ENCODE results near the gene ARL6IP1. TPM values are rescaled to one million over a fixed set of nuclear protein-coding genes. Genes with fewer than 3 reads are reported as not detected.
"Not testable (repeated sequence)": the region's sequence is repeated elsewhere in the genome, so short reads cannot be mapped to it uniquely, and the experiment has no call there.

Gene ARL6IP1
- total and polyA plus RNA-seq, 2 of the 13 experiments (the other 11 are each of a cell fraction or from before 2014, with no cell fraction given) = 263 to 373 TPM

- POLR2A ChIA-PET = not testable (repeated sequence)
Observed at GRCh38 chr16:18776334-18776733, 25.0 kb downstream of the ARL6IP1 start.

GRCh38 chr16:18774651-18775050 lies 26.7 kb downstream of the ARL6IP1 start:
- POLR2A ChIA-PET = interaction anchor here (2.6 kb wide), 1 partner anchor 15 kb away, joined by 10 read pairs; the partner anchor contains the start of gene RPS15A
- H3K4me2 ChIP-seq (ENCODE audit: low read depth, low read length); H3K27ac ChIP-seq (ENCODE audit: extremely low read length, insufficient read depth, low read length); in situ Hi-C loops (cut with HindIII; ENCODE audit: extremely low pct_ligation_motif_present, low pct_unique_long_range_greater_than_20kb); H3K9ac ChIP-seq (ENCODE audit: insufficient read depth, low read depth, low read length); H3K79me2 ChIP-seq (ENCODE audit: insufficient read depth, low read length); H3K36me3 ChIP-seq (replicated peaks in 1 of 2; ENCODE audit: control insufficient read depth in 1 of 2, insufficient read depth in 2 of 2, low read length in 2 of 2); H3K9me3 ChIP-seq (ENCODE audit: low read length); H4K20me1 ChIP-seq (ENCODE audit: insufficient read depth, low read length); ATAC-seq; FAIRE-seq; H3K4me3 ChIP-seq (replicated peaks in 1 of 3; ENCODE audit: insufficient read depth in 1 of 3, low read depth in 2 of 3, low read length in 3 of 3); H2AFZ ChIP-seq (ENCODE audit: low read length); DNase-seq (ENCODE audit: low spot score); BruUV-seq (replicated peaks); H3K27me3 ChIP-seq (ENCODE audit: control insufficient read depth in 1 of 2, insufficient read depth in 2 of 2, low read length in 2 of 2); CTCF ChIA-PET (ENCODE audit: low intra/inter-chr PET ratio, low total read pairs); intact Hi-C loops (cut with micrococcal nuclease; ENCODE audit: unreplicated experiment); H3K4me1 ChIP-seq (ENCODE audit: insufficient read depth, low read length): not testable (repeated sequence)
- WGBS (ENCODE audit: low lambda C conversion rate) = 93% methylated on average over 4 of the region's 4 CpGs

More at GRCh38 chr16:18776334-18776733, 25.0 kb downstream of the ARL6IP1 start:
- ATAC-seq = peak; percentile 29
- CTCF ChIA-PET (ENCODE audit: low intra/inter-chr PET ratio, low total read pairs); in situ Hi-C loops (cut with HindIII; ENCODE audit: extremely low pct_ligation_motif_present, low pct_unique_long_range_greater_than_20kb); H2AFZ ChIP-seq (ENCODE audit: low read length); H3K4me2 ChIP-seq (ENCODE audit: low read depth, low read length); H3K79me2 ChIP-seq (ENCODE audit: insufficient read depth, low read length); H3K4me1 ChIP-seq (ENCODE audit: insufficient read depth, low read length); H3K4me3 ChIP-seq (replicated peaks in 1 of 3; ENCODE audit: insufficient read depth in 1 of 3, low read depth in 2 of 3, low read length in 3 of 3); FAIRE-seq; H3K9me3 ChIP-seq (ENCODE audit: low read length); H3K27ac ChIP-seq (ENCODE audit: extremely low read length, insufficient read depth, low read length); intact Hi-C loops (cut with micrococcal nuclease; ENCODE audit: unreplicated experiment); BruUV-seq (replicated peaks); H3K9ac ChIP-seq (ENCODE audit: insufficient read depth, low read depth, low read length); H3K36me3 ChIP-seq (replicated peaks in 1 of 2; ENCODE audit: control insufficient read depth in 1 of 2, insufficient read depth in 2 of 2, low read length in 2 of 2); H4K20me1 ChIP-seq (ENCODE audit: insufficient read depth, low read length); H3K27me3 ChIP-seq (ENCODE audit: control insufficient read depth in 1 of 2, insufficient read depth in 2 of 2, low read length in 2 of 2); DNase-seq (ENCODE audit: low spot score): not testable (repeated sequence)
- TF ChIP-seq STAG1 (CRISPR knock-in tag; IDR thresholded peaks at IDR 0.05) = peak; percentile 28; the same call in 1 of the 2 replicates
- 65% methylated on average over 5 of the region's 5 CpGs for WGBS (ENCODE audit: low lambda C conversion rate)

- H3K9ac ChIP-seq (ENCODE audit: insufficient read depth, low read depth, low read length); H3K36me3 ChIP-seq (replicated peaks in 1 of 2; ENCODE audit: control insufficient read depth in 1 of 2, insufficient read depth in 2 of 2, low read length in 2 of 2); H3K79me2 ChIP-seq (ENCODE audit: insufficient read depth, low read length); H3K4me2 ChIP-seq (ENCODE audit: low read depth, low read length); intact Hi-C loops (cut with micrococcal nuclease; ENCODE audit: unreplicated experiment); in situ Hi-C loops (cut with HindIII; ENCODE audit: extremely low pct_ligation_motif_present, low pct_unique_long_range_greater_than_20kb); FAIRE-seq; H3K4me1 ChIP-seq (ENCODE audit: insufficient read depth, low read length); H3K27me3 ChIP-seq (ENCODE audit: control insufficient read depth in 1 of 2, insufficient read depth in 2 of 2, low read length in 2 of 2); H3K4me3 ChIP-seq (replicated peaks in 1 of 3; ENCODE audit: insufficient read depth in 1 of 3, low read depth in 2 of 3, low read length in 3 of 3); CTCF ChIA-PET (ENCODE audit: low intra/inter-chr PET ratio, low total read pairs); DNase-seq (ENCODE audit: low spot score); H3K27ac ChIP-seq (ENCODE audit: extremely low read length, insufficient read depth, low read length); H2AFZ ChIP-seq (ENCODE audit: low read length); BruUV-seq (replicated peaks); H4K20me1 ChIP-seq (ENCODE audit: insufficient read depth, low read length); H3K9me3 ChIP-seq (ENCODE audit: low read length); ATAC-seq: not testable (repeated sequence)
- 71% methylated on average over 7 of the region's 7 CpGs for WGBS (ENCODE audit: low lambda C conversion rate)
- POLR2A ChIA-PET = interaction anchor here (2.6 kb wide), 1 partner anchor 18 kb away, joined by 10 read pairs; the partner anchor contains the start of gene RPS15A
Observed at GRCh38 chr16:18772171-18772570, 29.2 kb downstream of the ARL6IP1 start.

GRCh38 chr16:18770336-18770962 lies 30.9 kb downstream of the ARL6IP1 start:
- CTCF ChIA-PET (ENCODE audit: low intra/inter-chr PET ratio, low total read pairs); BruUV-seq (replicated peaks); intact Hi-C loops (cut with micrococcal nuclease; ENCODE audit: unreplicated experiment); H3K27ac ChIP-seq (ENCODE audit: extremely low read length, insufficient read depth, low read length); H3K9me3 ChIP-seq (ENCODE audit: low read length); H3K4me3 ChIP-seq (replicated peaks in 1 of 3; ENCODE audit: insufficient read depth in 1 of 3, low read depth in 2 of 3, low read length in 3 of 3); H4K20me1 ChIP-seq (ENCODE audit: insufficient read depth, low read length); H3K4me2 ChIP-seq (ENCODE audit: low read depth, low read length); ATAC-seq; H3K4me1 ChIP-seq (ENCODE audit: insufficient read depth, low read length); H3K36me3 ChIP-seq (replicated peaks in 1 of 2; ENCODE audit: control insufficient read depth in 1 of 2, insufficient read depth in 2 of 2, low read length in 2 of 2); DNase-seq (ENCODE audit: low spot score); POLR2A ChIA-PET; H3K79me2 ChIP-seq (ENCODE audit: insufficient read depth, low read length); H2AFZ ChIP-seq (ENCODE audit: low read length); H3K27me3 ChIP-seq (ENCODE audit: control insufficient read depth in 1 of 2, insufficient read depth in 2 of 2, low read length in 2 of 2); H3K9ac ChIP-seq (ENCODE audit: insufficient read depth, low read depth, low read length); in situ Hi-C loops (cut with HindIII; ENCODE audit: extremely low pct_ligation_motif_present, low pct_unique_long_range_greater_than_20kb): not testable (repeated sequence)
- WGBS (ENCODE audit: low lambda C conversion rate) = 81% methylated on average over 11 of the region's 11 CpGs
- FAIRE-seq = peak; percentile 43
